OCI-LY1 (cell line): Measurements from ENCODE around the gene MEI1.

ENCODE experiments used
- H2AFZ ChIP-seq: fragments of 200-600 bp; sonication (generic), shearing (Covaris generic); 2 replicates; pipeline ENCODE4 v1.6.0; 2014; ENCODE audit warnings: antibody characterized with exemption, mild to moderate bottlenecking, low read length
- H3F3A ChIP-seq: fragments of 200-600 bp; sonication (generic), shearing (Covaris generic); 2 replicates; pipeline ENCODE4 v1.6.0; 2014; ENCODE audit warnings: mild to moderate bottlenecking, antibody characterized with exemption, low read length, moderate library complexity; ENCODE audit not compliant: insufficient read depth
- H3K27ac ChIP-seq: fragments of 200-600 bp; sonication (generic); 2 replicates; pipeline ENCODE4 v1.5.1; 2014; ENCODE audit warnings: low read length, mixed run types, mild to moderate bottlenecking, low read depth; ENCODE audit not compliant: poor library complexity, severe bottlenecking
- H3K27me3 ChIP-seq: fragments of 200-600 bp; sonication (generic); 2 replicates; pipeline ENCODE4 v1.6.0; 2014; ENCODE audit warnings: antibody characterized with exemption, mild to moderate bottlenecking, low read length, moderate library complexity; ENCODE audit not compliant: insufficient read depth
- H3K36me3 ChIP-seq: fragments of 200-600 bp; sonication (generic); 2 replicates; pipeline ENCODE4 v1.6.1; 2014; ENCODE audit warnings: mild to moderate bottlenecking, antibody characterized with exemption, low read length, moderate library complexity, mixed read lengths; ENCODE audit not compliant: insufficient read depth
- H3K4me1 ChIP-seq: fragments of 200-600 bp; sonication (generic); 2 replicates; pipeline ENCODE4 v1.5.1; 2014; ENCODE audit warnings: mild to moderate bottlenecking, low read length, moderate library complexity; ENCODE audit not compliant: insufficient read depth, severe bottlenecking
- H3K4me2 ChIP-seq: fragments of 200-600 bp; sonication (generic), shearing (Covaris generic); 2 replicates; pipeline ENCODE4 v1.6.1; 2014; ENCODE audit warnings: low read length
- H3K4me3 ChIP-seq: fragments of 200-600 bp; sonication (generic); 2 replicates; pipeline ENCODE4 v1.5.1; 2014; ENCODE audit warnings: low read length, low read depth, mild to moderate bottlenecking, mixed read lengths; ENCODE audit not compliant: poor library complexity, severe bottlenecking
- H3K79me2 ChIP-seq: fragments of 200-600 bp; shearing (Covaris generic); 2 replicates; pipeline ENCODE4 v1.6.1; 2016; ENCODE audit warnings: mixed run types, low read length, mixed read lengths; ENCODE audit not compliant: insufficient read depth
- H3K9ac ChIP-seq: fragments of 200-600 bp; sonication (generic), shearing (Covaris generic); 2 replicates; pipeline ENCODE4 v1.6.1; 2014; ENCODE audit warnings: mild to moderate bottlenecking, low read length, mixed read lengths
- H3K9me2 ChIP-seq: fragments of 200-600 bp; sonication (generic), shearing (Covaris generic); 2 replicates; pipeline ENCODE4 v1.6.1; 2014; ENCODE audit warnings: low read depth, mild to moderate bottlenecking, low read length, mixed read lengths
- H3K9me3 ChIP-seq: fragments of 200-600 bp; shearing (Covaris generic); 2 replicates; pipeline ENCODE4 v1.6.1; 2014; ENCODE audit warnings: low read length, mixed read lengths
- H4K20me1 ChIP-seq: fragments of 200-600 bp; sonication (generic), shearing (Covaris generic); 2 replicates; pipeline ENCODE4 v1.6.0; 2016; ENCODE audit warnings: mild to moderate bottlenecking, low read length; ENCODE audit not compliant: insufficient read depth
- EZH2 ChIP-seq: fragments of 200-600 bp; sonication (generic), shearing (Covaris generic); IDR thresholded peaks from 2 replicates; pipeline ENCODE4 v1.8.0; 2017; ENCODE audit warnings: borderline replicate concordance, mixed run types, mild to moderate bottlenecking, antibody characterized with exemption, low read length, moderate library complexity, mixed read lengths
- TF ChIP-seq, protein P1 (sequence below): fragments of 200-600 bp; sonication (generic), shearing (Covaris generic); IDR thresholded peaks from 2 replicates; pipeline ENCODE4 v1.5.1; 2017; ENCODE audit warnings: mild to moderate bottlenecking, antibody characterized with exemption, low read length, moderate library complexity, mixed read lengths

Gene MEI1

DNA sequence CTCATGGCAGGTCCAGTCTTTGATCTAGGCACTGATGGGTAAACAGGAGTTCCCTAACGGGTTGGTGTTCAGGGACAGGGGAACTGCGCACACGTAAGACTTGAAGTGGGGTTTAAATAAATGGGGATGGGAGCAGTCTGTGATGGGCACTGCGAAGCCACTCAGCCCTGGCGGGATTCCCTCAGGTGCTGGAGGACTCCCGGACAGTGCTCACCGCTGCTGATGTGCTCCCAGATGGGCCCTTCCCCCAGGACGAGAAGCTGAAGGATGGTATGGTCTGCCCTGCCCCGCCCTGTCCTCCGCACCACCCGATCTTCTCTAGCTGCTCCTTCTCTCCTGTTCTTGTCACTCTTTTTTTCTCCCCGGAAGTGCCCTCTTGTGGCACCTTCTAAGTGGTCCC, 110.7 kb downstream of the MEI1 start:
- no peak overlapping the region for H3K4me3 ChIP-seq
- no peak for TF ChIP-seq EZH2
- TF ChIP-seq, protein P1, sequence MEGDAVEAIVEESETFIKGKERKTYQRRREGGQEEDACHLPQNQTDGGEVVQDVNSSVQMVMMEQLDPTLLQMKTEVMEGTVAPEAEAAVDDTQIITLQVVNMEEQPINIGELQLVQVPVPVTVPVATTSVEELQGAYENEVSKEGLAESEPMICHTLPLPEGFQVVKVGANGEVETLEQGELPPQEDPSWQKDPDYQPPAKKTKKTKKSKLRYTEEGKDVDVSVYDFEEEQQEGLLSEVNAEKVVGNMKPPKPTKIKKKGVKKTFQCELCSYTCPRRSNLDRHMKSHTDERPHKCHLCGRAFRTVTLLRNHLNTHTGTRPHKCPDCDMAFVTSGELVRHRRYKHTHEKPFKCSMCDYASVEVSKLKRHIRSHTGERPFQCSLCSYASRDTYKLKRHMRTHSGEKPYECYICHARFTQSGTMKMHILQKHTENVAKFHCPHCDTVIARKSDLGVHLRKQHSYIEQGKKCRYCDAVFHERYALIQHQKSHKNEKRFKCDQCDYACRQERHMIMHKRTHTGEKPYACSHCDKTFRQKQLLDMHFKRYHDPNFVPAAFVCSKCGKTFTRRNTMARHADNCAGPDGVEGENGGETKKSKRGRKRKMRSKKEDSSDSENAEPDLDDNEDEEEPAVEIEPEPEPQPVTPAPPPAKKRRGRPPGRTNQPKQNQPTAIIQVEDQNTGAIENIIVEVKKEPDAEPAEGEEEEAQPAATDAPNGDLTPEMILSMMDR = no peak
- no peak overlapping the region for H2AFZ ChIP-seq
- H3K4me1 ChIP-seq = peaks cover 11% of the 10 kb centered on the region
- H3K27me3 ChIP-seq = no peaks in the 10 kb centered on the region
- H4K20me1 ChIP-seq = no peaks in the 10 kb centered on the region
- no peaks in the 10 kb centered on the region for H3K9me2 ChIP-seq
- H3K79me2 ChIP-seq = no peaks in the 10 kb centered on the region
- H3F3A ChIP-seq = no peaks in the 10 kb centered on the region
- no peak overlapping the region for H3K27ac ChIP-seq
- no peak overlapping the region for H3K9ac ChIP-seq
- H3K36me3 ChIP-seq = peaks cover 35% of the 10 kb centered on the region; the same call in 1 of the 2 replicates
- H3K9me3 ChIP-seq = no peaks in the 10 kb centered on the region
- no peak overlapping the region for H3K4me2 ChIP-seq

DNA sequence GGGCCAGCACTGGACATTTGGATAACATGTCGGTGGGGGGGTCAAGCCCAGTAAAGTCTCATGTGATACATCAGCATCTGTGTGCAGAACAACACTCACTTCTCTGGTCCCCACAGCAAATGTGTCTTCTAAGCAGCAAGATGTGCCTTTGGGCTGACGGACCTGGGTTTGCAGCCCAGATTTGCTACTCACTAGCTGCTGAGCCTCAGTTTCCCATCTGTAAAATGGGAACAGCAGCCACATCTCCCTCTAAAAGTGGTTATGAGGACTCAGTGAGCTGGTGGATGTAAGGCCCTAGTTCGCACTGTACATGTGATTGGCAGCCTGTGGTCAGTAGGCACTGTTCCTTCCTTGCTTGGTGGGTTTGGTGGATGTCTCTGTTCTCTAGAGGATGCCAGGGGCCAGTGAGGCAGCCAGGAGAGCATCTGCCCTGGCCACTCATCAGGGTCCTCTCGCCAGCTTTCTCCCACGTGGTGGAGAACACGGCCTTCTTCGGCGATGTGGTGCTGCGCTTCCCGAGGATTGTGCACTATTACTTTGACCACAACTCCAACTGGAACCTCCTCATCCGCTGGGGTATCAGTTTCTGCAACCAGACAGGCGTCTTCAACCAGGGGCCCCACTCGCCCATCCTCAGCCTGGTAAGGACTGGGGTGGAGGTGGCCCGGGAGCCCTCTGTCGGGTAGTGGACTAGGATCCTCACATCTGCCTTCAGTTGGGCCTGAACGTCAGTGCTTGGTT, 113.7 kb downstream of the MEI1 start:
- peaks cover 35% of the 10 kb centered on the region; the same call in 1 of the 2 replicates for H3K36me3 ChIP-seq
- no peak overlapping the region for H2AFZ ChIP-seq
- no peaks in the 10 kb centered on the region for H3K9me2 ChIP-seq
- H3F3A ChIP-seq = no peaks in the 10 kb centered on the region
- H3K79me2 ChIP-seq = no peaks in the 10 kb centered on the region
- H3K9ac ChIP-seq = no peak overlapping the region
- H3K4me2 ChIP-seq = no peak overlapping the region
- no peaks in the 10 kb centered on the region for H3K4me1 ChIP-seq
- no peaks in the 10 kb centered on the region for H4K20me1 ChIP-seq
- H3K27me3 ChIP-seq = no peaks in the 10 kb centered on the region
- TF ChIP-seq, protein P1 = no peak
- no peak for TF ChIP-seq EZH2
- no peaks in the 10 kb centered on the region for H3K9me3 ChIP-seq
- H3K27ac ChIP-seq = no peak overlapping the region
- H3K4me3 ChIP-seq = no peak overlapping the region

DNA sequence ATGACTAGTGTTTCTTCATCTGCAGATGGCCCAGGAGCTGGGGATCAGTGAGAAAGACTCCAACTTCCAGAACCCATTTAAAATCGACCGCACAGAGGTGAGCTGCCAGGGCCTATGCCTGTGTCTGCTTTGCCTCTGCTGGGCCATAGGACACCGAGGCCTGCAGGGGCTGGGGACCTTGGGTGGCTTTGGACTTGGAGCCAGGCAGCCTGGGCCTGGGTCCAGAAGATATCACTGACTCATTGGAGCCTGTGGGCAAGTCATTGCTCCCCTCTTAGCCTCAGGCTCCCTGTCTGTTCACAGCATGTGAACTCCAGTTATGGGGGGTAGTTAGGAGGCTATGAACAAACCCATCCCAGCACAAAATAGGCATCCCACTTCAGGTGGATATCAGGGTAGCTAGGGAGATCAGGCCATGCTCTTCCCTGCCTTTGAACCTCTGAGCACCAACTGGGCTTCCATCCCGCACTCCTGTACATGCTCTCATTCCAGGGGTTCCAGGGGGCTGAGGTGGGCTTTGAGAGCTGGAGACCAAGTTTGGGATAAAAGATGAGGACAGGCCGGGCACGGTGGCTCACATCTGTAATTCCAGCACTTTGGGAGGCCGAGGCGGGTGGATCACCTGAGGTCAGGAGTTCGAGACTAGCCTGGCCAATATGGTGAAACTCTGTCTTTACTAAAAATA, 114.6 kb downstream of the MEI1 start:
- Histone ChIP-seq H3K36me3 (peaks cover 31% of the 10 kb centered on the region; the same call in 1 of the 2 replicates), H3K9me3 (no peaks in the 10 kb centered on the region)
- no peak for TF ChIP-seq EZH2
- TF ChIP-seq, protein P1 = no peak

More for the DNA sequence above, 114.6 kb downstream of the MEI1 start:
- no peak overlapping the region for H2AFZ ChIP-seq
- H3K4me2 ChIP-seq = no peak overlapping the region
- no peaks in the 10 kb centered on the region for H3K9me2 ChIP-seq
- H3K9ac ChIP-seq = no peak overlapping the region
- H3F3A ChIP-seq = no peaks in the 10 kb centered on the region
- no peaks in the 10 kb centered on the region for H3K27me3 ChIP-seq
- H3K79me2 ChIP-seq = no peaks in the 10 kb centered on the region
- H3K4me3 ChIP-seq = no peak overlapping the region
- H3K27ac ChIP-seq = no peak overlapping the region
- no peaks in the 10 kb centered on the region for H4K20me1 ChIP-seq
- no peaks in the 10 kb centered on the region for H3K4me1 ChIP-seq
